Stimulated activated CD4-positive, alpha-beta T cell treated with anti-CD3 and anti-CD28 coated beads, Interleukin-4, amount 100 ng/mL, for 4 hours (primary cell): ENCODE measurements around the gene ZDHHC11B.
A peak's percentile ranks its signal among the peaks of the same experiment; 100 is the strongest.
"Not testable (repeated sequence)": the region's sequence is repeated elsewhere in the genome, so short reads cannot be mapped to it uniquely, and the experiment has no call there.

Source experiments
- DNase-seq, 2 experiments: peaks; one replicate each; pipeline ENCODE4 v3.0.0-alpha.2; 2020

The ZDHHC11B gene

DNA sequence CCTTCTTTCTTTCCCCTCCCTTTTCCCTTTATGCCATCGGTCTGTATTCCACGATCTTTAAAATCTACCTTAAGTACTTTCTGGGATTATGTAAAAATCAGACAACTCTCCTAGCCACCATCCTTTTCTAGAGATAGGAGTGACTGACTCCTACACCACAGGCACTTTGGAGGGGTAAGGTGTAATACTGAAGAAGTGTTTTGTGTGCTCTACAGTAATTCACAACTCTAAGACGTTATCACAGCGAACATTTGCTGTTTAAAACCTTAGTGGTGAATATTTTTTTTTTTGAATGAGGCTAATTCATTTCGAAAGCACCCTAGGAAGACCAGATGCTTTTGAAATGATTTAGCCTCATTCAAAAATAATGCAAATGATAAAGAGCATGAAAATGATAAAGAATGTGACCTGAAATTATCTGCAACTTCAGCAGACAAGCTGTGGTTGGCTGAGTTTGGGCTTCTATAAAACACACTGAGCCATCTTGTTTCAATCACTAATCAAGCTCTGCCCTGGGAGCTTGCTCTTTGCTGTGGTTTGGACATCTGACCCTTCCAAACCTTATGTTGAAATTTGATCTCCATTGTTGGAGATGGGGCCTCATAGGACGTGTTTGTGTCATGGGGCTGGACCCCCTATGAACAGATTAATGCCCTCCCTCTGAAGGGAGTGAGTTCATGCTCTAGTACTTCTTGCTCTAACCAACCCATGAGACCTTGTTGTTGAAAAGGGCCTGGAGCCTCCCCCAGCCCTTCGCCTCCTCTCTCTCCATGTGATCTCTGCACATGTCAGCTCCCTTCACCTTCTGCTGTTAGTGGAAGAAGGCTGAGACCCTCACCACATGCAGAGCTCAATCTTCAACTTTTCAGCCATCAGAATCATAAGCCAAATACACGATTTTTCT, 70.1 kb downstream of the ZDHHC11B start:
- DNase-seq = not testable (repeated sequence)

DNA sequence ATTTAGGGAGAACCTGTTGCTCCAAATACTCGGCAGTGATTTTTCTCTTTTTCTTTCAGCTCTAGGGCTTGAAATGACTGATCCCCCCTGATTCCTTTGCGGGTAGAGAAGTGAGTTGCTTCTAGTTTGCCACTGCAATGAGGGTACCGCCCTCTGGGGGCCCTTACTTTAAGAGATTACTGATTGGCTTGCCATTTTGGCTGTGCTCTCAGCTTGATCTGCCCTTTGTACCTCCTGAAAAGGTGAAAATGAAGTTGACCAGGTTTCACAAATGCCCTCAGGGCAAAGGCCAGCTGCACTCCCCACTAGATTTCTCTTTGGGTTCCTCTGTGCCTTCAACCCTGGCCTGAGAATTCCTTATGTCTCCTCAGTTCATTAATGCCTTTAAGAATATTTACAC, 70.8 kb downstream of the ZDHHC11B start:
- not testable (repeated sequence) for DNase-seq

DNA sequence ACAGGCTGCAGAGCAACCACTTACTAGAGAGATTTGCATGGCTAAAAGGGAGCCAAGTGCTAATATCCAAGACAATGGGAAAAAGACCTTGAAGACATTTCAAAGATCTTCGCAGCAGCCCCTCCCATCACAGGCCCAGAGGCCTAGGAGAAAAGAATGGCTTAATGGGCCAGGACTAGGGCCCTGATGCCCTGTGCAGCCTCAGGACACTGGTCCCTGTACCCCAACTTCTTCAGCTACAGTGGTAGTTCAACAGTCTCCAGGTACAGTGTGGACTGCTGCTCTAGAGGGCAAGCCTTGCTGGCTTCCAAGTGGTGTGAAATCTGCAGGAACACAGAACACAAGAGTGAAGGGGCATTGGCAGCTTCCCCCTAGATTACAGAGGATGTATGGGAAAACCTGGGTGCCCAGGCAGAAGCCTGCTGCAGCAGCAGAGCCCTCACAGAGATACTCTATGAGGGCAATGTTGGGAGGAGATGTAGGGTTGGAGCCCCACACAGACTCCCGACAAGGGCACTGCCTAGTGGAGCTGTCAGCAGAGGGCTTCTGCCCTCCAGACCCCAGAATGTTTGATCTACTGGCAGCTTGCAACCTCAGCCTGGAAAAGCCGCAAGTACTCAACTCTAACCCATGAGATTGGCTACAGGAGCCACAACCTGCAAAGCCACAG, 75.5 kb downstream of the ZDHHC11B start:
- DNase-seq = not testable (repeated sequence)

DNA sequence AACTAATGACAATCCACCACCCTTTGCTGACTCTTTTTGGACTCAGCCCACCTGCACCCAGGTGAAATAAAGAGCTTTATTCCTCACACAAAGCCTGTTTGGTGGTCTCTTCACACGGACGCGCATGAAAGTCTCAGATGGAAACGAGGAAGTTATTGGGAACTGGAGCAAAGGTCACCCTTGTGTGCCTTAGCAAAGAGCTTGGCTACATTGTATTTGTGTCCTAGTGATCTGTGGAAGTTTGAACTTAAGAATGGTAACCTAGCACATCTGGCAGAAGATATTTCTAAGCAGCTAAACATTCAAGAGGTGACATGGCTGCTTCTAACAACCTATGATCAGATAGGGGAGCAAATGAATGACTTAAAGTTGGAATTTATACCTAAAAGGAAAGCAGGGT, 76.2 kb downstream of the ZDHHC11B start:
- not testable (repeated sequence) for DNase-seq

GRCh38 chr5:706127-706526, 78.4 kb downstream of the ZDHHC11B start:
- DNase-seq = not testable (repeated sequence)

- DNase-seq = not testable (repeated sequence)
Observed at GRCh38 chr5:696753-697702, 87.5 kb downstream of the ZDHHC11B start.

- not testable (repeated sequence) for DNase-seq
Observed at GRCh38 chr5:696191-696590, 88.3 kb downstream of the ZDHHC11B start.

DNA sequence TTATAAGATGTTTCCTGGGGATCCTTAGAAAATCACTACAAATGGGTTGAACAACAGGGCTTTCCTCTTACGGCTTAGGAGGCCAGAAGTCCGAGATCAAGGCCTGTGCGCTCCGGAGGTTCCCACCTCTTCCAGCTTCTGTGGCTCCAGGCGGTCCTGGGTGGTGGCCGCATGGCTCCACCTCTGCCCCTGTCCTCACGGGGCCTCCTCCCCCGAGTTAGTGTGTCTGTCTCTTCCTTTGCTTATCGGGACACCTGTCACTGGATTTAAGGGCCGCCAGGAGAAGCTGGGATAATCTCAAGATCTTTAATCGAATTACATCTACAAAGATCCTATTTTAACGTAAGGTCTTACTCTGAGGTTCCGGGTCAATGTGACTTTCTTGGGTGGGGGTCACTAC, 89.1 kb downstream of the ZDHHC11B start:
- not testable (repeated sequence) for DNase-seq

- DNase-seq = not testable (repeated sequence)
Observed at GRCh38 chr5:694042-694431, 90.5 kb downstream of the ZDHHC11B start.

DNA sequence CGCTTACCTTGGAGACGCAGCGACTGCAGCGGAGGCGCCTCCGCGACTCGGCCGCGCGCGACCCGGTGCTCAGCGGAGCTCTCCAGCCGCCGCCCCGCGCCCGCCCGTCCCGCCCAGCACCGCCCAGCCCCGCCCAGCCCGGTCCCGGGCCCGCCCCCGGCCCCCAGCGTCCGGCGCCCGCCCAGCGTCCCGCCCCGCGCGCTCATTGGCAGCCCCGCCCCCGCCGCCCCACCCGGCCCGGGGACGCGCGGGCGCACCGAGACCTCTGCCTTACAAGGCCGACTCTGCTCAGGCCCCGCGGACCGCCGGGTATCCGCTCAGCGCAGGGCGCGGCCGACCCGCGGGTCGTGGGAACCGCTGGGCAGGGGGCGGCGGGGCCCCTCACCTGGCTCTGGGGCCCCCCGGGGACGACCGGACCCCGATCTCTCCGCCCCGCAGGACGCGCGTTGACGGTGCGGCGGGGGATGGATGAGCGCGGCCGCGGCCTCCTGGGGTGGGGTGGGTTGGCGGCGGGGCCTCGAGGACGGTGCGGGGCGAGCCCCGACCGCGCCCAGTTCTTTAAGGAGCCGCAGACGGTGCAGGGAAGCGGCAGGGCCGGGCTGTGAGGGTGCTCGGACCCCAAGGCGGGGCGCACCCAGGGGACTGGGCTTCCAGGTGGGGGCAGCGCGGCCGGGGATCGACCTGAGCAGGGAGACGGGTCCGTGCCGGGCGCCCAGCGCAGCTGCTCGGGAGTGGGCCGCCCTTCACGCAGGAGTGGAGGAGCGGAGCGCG, 91.1 kb downstream of the ZDHHC11B start, which contains the start of gene TPPP:
TPPP (minus strand) TSS at position 82 of the 771 bp plus-strand sequence. CDS start 15,292 bp downstream, outside the sequence.
- peak; percentile 69 to 90 for DNase-seq

DNA sequence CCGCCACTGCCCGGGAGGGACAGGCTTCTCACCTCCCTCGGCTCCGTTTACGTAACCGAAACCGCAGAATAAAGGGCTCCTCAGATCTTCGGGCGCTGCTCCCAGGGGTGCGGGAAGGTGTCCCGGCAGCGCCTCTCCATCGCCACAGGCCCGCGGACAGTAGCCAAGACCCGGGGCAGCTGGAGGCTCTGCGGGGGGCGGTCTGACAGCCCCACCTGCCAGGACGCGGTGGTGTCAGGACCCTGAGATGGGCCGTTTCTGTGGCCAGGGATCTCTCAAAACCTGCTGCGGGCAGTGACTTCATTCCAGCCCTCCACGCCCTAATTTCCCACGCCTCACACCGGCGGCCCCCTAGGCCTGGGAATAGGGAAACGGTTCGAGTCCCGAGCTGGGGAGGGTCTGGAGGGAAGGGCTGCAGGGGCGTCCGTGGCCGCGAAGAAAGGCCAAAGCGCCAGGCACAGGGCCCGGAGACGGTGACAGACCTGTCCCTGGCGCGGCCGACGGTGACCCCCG, 91.9 kb downstream of the ZDHHC11B start:
- not testable (repeated sequence) for DNase-seq

DNA sequence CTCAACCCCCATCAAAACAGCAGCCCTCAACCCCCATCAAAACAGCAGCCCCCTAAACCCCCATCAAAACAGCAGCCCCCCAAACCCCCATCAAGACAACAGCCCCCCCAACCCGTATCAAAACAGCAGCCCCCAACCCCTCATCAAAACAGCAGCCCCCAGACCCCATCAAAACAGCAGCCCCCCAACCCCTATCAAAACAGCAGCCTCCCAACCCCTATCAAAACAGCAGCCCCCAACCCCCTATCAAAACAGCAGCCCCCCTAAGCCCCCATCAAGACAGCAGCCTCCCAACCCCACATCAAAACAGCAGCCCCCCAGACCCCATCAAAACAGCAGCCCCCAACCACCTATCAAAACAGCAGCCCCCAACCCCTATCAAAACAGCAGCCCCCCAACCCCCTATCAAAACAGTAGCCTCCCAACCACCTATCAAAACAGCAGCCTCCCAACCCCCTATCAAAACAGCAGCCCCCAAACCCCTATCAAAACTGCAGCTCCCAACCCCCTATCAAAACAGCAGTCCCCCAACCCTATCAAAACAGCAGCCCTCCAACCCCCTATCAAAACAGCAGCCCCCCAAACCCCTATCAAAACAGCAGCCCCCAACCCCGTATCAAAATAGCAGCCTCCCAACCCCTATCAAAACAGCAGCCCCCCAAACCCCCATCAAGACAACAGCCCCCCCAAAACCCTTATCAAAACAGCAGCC, 92.6 kb downstream of the ZDHHC11B start:
- no peak for DNase-seq

DNA sequence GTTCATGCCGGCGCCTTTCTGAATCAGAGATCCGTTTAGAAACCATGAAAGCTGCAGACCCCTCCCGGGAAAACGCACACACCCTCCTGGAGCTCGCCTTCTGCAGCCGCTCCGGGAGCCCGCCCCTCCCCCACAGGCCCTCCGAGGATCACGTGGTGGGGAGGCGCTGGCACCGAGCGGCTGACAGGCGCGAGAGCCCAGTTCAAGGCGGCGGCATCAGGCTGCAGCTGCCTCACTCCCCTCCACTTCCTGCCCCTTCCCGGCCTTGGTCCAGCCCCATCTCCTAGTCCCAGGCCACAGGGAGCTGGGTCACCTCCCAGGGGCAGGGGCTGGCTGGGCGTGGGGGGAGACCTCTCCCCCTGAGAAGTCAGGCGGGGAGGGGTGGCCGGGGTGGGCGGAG, 93.5 kb downstream of the ZDHHC11B start:
- not testable (repeated sequence) for DNase-seq

DNA sequence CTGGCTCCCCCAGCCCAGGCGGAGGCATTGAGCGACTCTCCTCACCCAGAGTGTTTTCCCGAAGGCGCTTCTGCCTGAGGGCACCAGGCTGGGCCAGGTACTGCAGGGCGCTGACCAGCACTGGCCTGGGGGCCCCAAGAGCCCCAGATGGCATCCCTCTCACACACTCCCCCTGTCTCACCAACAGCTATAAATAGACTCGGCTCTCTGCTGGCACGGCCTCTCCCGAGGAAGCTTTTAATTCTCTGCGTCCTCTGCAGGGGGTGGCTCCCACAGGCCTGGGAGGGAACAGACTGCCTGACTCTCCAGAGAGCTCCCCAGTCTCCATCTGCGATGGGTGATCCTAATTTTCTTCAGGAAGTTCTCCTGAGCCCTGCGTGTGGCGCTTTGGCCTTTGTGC, 94.2 kb downstream of the ZDHHC11B start:
- not testable (repeated sequence) for DNase-seq

- DNase-seq = not testable (repeated sequence)
Observed at GRCh38 chr5:688348-689010, 96.0 kb downstream of the ZDHHC11B start.

- DNase-seq = not testable (repeated sequence)
Observed at GRCh38 chr5:686936-687335, 97.6 kb downstream of the ZDHHC11B start.

GRCh38 chr5:686172-686523, 98.4 kb downstream of the ZDHHC11B start:
- not testable (repeated sequence) for DNase-seq

- DNase-seq = no peak
Observed at GRCh38 chr5:685262-686171, 99.0 kb downstream of the ZDHHC11B start.

GRCh38 chr5:684751-685216, 99.7 kb downstream of the ZDHHC11B start:
- no peak for DNase-seq
